ENCODE measurements around the gene GPR22.

GPR22 gene

GRCh38 chr7:107479303-107479702, 9.4 kb downstream of the GPR22 start:
- H3K27me3 ChIP-seq, result no peaks in the 10 kb centered on the region
- no peaks in the 10 kb centered on the region for H3K9me3 ChIP-seq
- intact Hi-C loops (cut with DNase I; ENCODE audit: low total_unique reads), result no loop called here
- no peak overlapping the region for H3K27ac ChIP-seq
- TF ChIP-seq CTCF (IDR thresholded peaks at IDR 0.05), result no peak
- no peaks in the 10 kb centered on the region for H3K36me3 ChIP-seq
- H3K4me1 ChIP-seq, result no peaks in the 10 kb centered on the region
- no peak for DNase-seq
- no peak overlapping the region for H3K4me3 ChIP-seq

- no peak for TF ChIP-seq CTCF (IDR thresholded peaks at IDR 0.05)
- intact Hi-C loops (cut with DNase I; ENCODE audit: low total_unique reads), result no loop called here
- no peaks in the 10 kb centered on the region for H3K27me3 ChIP-seq
- no peaks in the 10 kb centered on the region for H3K36me3 ChIP-seq
- no peaks in the 10 kb centered on the region for H3K9me3 ChIP-seq
- no peaks in the 10 kb centered on the region for H3K4me1 ChIP-seq
- no peak for DNase-seq
- no peak overlapping the region for H3K27ac ChIP-seq
- H3K4me3 ChIP-seq, result no peak overlapping the region
Observed at GRCh38 chr7:107480932-107481331, 11.1 kb downstream of the GPR22 start.

- intact Hi-C loops (cut with DNase I; ENCODE audit: low total_unique reads), result no loop called here
Observed at GRCh38 chr7:107482571-107482970, 12.7 kb downstream of the GPR22 start.

GRCh38 chr7:107486041-107486440, 16.2 kb downstream of the GPR22 start:
- no peak for TF ChIP-seq CTCF (IDR thresholded peaks at IDR 0.05)
- intact Hi-C loops (cut with DNase I; ENCODE audit: low total_unique reads), result no loop called here
- Histone ChIP-seq H3K9me3 (no peaks in the 10 kb centered on the region), H3K27me3 (no peaks in the 10 kb centered on the region), H3K27ac (no peak overlapping the region), H3K36me3 (no peaks in the 10 kb centered on the region), H3K4me1 (peaks cover 0 to 5% (median 0%) of the 10 kb centered on the region in 4 donors), H3K4me3 (no peak overlapping the region)
- DNase-seq, result no peak

More at GRCh38 chr7:107482571-107482970, 12.7 kb downstream of the GPR22 start:
- Histone ChIP-seq H3K27me3 (no peaks in the 10 kb centered on the region), H3K27ac (no peak overlapping the region), H3K36me3 (no peaks in the 10 kb centered on the region), H3K4me1 (no peaks in the 10 kb centered on the region), H3K9me3 (no peaks in the 10 kb centered on the region), H3K4me3 (no peak overlapping the region)
- DNase-seq, result no peak
- TF ChIP-seq CTCF (IDR thresholded peaks at IDR 0.05), result no peak

- no peak for DNase-seq
- intact Hi-C loops (cut with DNase I; ENCODE audit: low total_unique reads), result no loop called here
Observed at GRCh38 chr7:107492875-107493274, 23.0 kb downstream of the GPR22 start.

More at GRCh38 chr7:107492875-107493274, 23.0 kb downstream of the GPR22 start:
- no peak for TF ChIP-seq CTCF (IDR thresholded peaks at IDR 0.05)
- Histone ChIP-seq H3K27me3 (no peaks in the 10 kb centered on the region), H3K9me3 (no peaks in the 10 kb centered on the region), H3K27ac (no peak overlapping the region), H3K4me3 (no peak overlapping the region), H3K36me3 (no peaks in the 10 kb centered on the region), H3K4me1 (peaks cover 0 to 5% (median 0%) of the 10 kb centered on the region in 4 donors)

Data from tibial artery (tissue), 4 donors.